ENCODE data around the gene ACTR1B.

GRCh38 chr2:97656905-97657587 lies 6.8 kb downstream of the ACTR1B start:
- TF ChIP-seq EZH2 (IDR thresholded peaks at IDR 0.05; ENCODE audit: insufficient read depth, poor library complexity, severe bottlenecking), result no peak
- TF ChIP-seq EZH2phosphoT487 (IDR thresholded peaks at IDR 0.05; ENCODE audit: insufficient read depth, low read depth), result no peak
